Sigmoid colon (tissue), 7 donors: ENCODE results near the gene BLCAP. TPM values are rescaled to one million over a fixed set of nuclear protein-coding genes. Genes with fewer than 3 reads are reported as not detected.

Experiments
- DNase-seq: peaks from one replicate; pipeline ENCODE4 v3.0.0-alpha.2; 2019
- H3K27ac ChIP-seq, 4 donors: fragments of 200-600 bp; sonication (generic); one replicate each; pipeline ENCODE4 v1.5.1; 2016 to 2019; ENCODE audit warnings: mild to moderate bottlenecking in 1 of 4
- H3K27me3 ChIP-seq, 3 donors: fragments of 200-600 bp; sonication (generic); one replicate each; pipeline ENCODE4 v1.5.1; 2019; ENCODE audit warnings: mild to moderate bottlenecking in 1 of 3
- H3K36me3 ChIP-seq, 4 donors: fragments of 200-600 bp; sonication (generic); one replicate each; pipeline ENCODE4 v1.5.1; 2016 to 2019
- H3K4me1 ChIP-seq, 4 donors: fragments of 200-600 bp; sonication (generic); one replicate each; pipeline ENCODE4 v1.5.1; 2017 to 2019
- H3K4me3 ChIP-seq, 4 donors: fragments of 200-600 bp; sonication (generic); one replicate each; pipeline ENCODE4 v1.5.1; 2017 to 2019; ENCODE audit warnings: mild to moderate bottlenecking in 2 of 4, moderate library complexity in 1 of 4
- H3K9me3 ChIP-seq, 4 donors: fragments of 200-600 bp in 3 of 4; sonication (generic) in 3 of 4; one replicate each; pipeline versions ENCODE4 v1.5.1 to v1.6.1; 2013 to 2019
- EP300 ChIP-seq, 4 donors: sonication (generic); formaldehyde crosslinking; IDR thresholded peaks; one replicate each; pipeline ENCODE4 v1.6.1; 2017; ENCODE audit warnings: antibody characterized with exemption in 4 of 4
- POLR2A ChIP-seq, 2 donors: fragments of 450-650 bp; IDR thresholded peaks; one replicate each; pipeline ENCODE4 v1.6.1; 2016; ENCODE audit warnings: antibody characterized with exemption in 2 of 2, mild to moderate bottlenecking in 2 of 2, moderate library complexity in 2 of 2
- POLR2AphosphoS5 ChIP-seq, 4 donors: sonication (generic); formaldehyde crosslinking; IDR thresholded peaks; one replicate each; pipeline ENCODE4 v1.6.1; 2017; ENCODE audit warnings: antibody characterized with exemption in 4 of 4
- WGBS, 2 donors: extraction: QIAGEN DNeasy Blood & Tissue Kit; methylation state at CpG; one replicate each; pipeline ENCODE4 v1.1.7; 2013; 5-methylcytosine and 5-hydroxymethylcytosine counted together
- intact Hi-C: fragments of 100-400 bp; cut with DNase I; formaldehyde crosslinking; loops from one replicate; pipeline ENCODE4 v1.15.1; 2023
- polyA plus RNA-seq, 3 donors: library from polyadenylated mRNA; stranded (reverse); fragments of 200-250 nt; gene quantifications; one replicate each; pipeline ENCODE4 v1.2.3, GENCODE V29; 2013
- total RNA-seq, 4 donors: library from RNA; depleted of rRNA; stranded (reverse); fragments of >200 nt; gene quantifications; one replicate each; pipeline ENCODE4 v1.1.0, GENCODE V29; 2016
- TF ChIP-seq, protein P1 (sequence below), 4 experiments: fragments of 450-650 bp in 3 of 4; fragments of 200-600 bp in 1 of 4; IDR thresholded peaks; one replicate each; pipeline ENCODE4 v1.5.1; 2016 to 2019; ENCODE audit warnings: antibody characterized with exemption in 4 of 4, mild to moderate bottlenecking in 3 of 4, moderate library complexity in 2 of 4
- donor health status: healthy with polysubstance abuse.
- donor health status: Bipolar disorder and iron deficiency.
- donor health status: healthy.

BLCAP gene
- total and polyA plus RNA-seq, 7 donors: 40.2 to 68.7 (median 56.5) TPM

DNA sequence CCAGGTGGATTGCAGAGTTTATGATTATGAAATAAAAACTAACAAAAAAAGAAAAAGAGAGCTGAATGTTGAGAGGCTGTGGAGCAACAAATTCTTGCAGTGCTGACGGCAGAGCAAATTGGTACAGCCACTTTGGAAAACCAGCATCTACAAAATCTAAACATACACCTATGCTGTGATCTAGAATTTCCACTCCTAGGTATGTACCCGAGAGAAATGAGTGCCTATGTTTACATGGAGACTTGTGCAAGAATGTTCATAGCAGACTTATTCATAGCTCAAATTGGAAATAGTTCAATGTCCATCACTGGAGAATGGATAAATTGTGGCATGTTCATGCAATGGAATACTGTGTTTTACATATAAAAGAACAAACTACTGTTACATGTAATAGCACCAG, 3.0 kb upstream of the BLCAP start:
- Histone ChIP-seq H3K4me3 (no peak overlapping the region), H3K9me3 (no peaks in the 10 kb centered on the region), H3K27ac (no peak overlapping the region), H3K36me3 (no peaks in the 10 kb centered on the region), H3K4me1 (peaks cover 0 to 25% (median 20%) of the 10 kb centered on the region in 4 donors), H3K27me3 (no peaks in the 10 kb centered on the region)
- DNase-seq: no peak
- 71 to 80% methylated on average over 2 of the region's 2 CpGs for WGBS, 2 donors
- TF ChIP-seq POLR2A (IDR thresholded peaks at IDR 0.05): no peak
- no peak for TF ChIP-seq EP300 (IDR thresholded peaks at IDR 0.05)
- TF ChIP-seq, protein P1, sequence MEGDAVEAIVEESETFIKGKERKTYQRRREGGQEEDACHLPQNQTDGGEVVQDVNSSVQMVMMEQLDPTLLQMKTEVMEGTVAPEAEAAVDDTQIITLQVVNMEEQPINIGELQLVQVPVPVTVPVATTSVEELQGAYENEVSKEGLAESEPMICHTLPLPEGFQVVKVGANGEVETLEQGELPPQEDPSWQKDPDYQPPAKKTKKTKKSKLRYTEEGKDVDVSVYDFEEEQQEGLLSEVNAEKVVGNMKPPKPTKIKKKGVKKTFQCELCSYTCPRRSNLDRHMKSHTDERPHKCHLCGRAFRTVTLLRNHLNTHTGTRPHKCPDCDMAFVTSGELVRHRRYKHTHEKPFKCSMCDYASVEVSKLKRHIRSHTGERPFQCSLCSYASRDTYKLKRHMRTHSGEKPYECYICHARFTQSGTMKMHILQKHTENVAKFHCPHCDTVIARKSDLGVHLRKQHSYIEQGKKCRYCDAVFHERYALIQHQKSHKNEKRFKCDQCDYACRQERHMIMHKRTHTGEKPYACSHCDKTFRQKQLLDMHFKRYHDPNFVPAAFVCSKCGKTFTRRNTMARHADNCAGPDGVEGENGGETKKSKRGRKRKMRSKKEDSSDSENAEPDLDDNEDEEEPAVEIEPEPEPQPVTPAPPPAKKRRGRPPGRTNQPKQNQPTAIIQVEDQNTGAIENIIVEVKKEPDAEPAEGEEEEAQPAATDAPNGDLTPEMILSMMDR (IDR thresholded peaks at IDR 0.05): no peak
- no peak for TF ChIP-seq POLR2AphosphoS5 (IDR thresholded peaks at IDR 0.05)
- intact Hi-C loops: loop anchor here (5.0 kb wide), 1 partner anchor 328 kb away; no protein-coding TSS in a partner anchor

- no peak overlapping the region for H3K4me3 ChIP-seq
- H3K27ac ChIP-seq: no peak overlapping the region
- no peak for DNase-seq
- H3K36me3 ChIP-seq: no peaks in the 10 kb centered on the region
- WGBS, 2 donors: 91% methylated on average over 10 of the region's 10 CpGs
- H3K27me3 ChIP-seq: no peaks in the 10 kb centered on the region
- TF ChIP-seq POLR2AphosphoS5 (IDR thresholded peaks at IDR 0.05): no peak
- no peak for TF ChIP-seq POLR2A (IDR thresholded peaks at IDR 0.05)
- TF ChIP-seq EP300 (IDR thresholded peaks at IDR 0.05): no peak
- H3K4me1 ChIP-seq: peaks cover 0 to 31% (median 26%) of the 10 kb centered on the region in 4 donors
- H3K9me3 ChIP-seq: no peaks in the 10 kb centered on the region
- intact Hi-C loops: loop anchor here (2.0 to 5.0 kb wide), 4 partner anchors 123 to 328 kb away; no protein-coding TSS in a partner anchor
Measured at GRCh38 chr20:37529968-37530600, 2.4 kb upstream of the BLCAP start.

GRCh38 chr20:37529214-37529967, 1.7 kb upstream of the BLCAP start:
- Histone ChIP-seq H3K27me3 (no peaks in the 10 kb centered on the region), H3K4me3 (no peak overlapping the region), H3K27ac (no peak overlapping the region), H3K36me3 (no peaks in the 10 kb centered on the region), H3K9me3 (no peaks in the 10 kb centered on the region), H3K4me1 (peaks cover 0 to 35% (median 28%) of the 10 kb centered on the region in 4 donors)
- WGBS, 2 donors: 79 to 81% methylated on average over 8 of the region's 8 CpGs
- intact Hi-C loops: loop anchor here (2.0 to 5.0 kb wide), 3 partner anchors 123 to 255 kb away; no protein-coding TSS in a partner anchor
- TF ChIP-seq POLR2A (IDR thresholded peaks at IDR 0.05) (no peak), EP300 (IDR thresholded peaks at IDR 0.05) (no peak), POLR2AphosphoS5 (IDR thresholded peaks at IDR 0.05) (no peak)
- TF ChIP-seq, protein P1 (IDR thresholded peaks at IDR 0.05): no peak
- DNase-seq: no peak

- Histone ChIP-seq H3K27ac (peak overlapping the region; percentile 92 to 99 (median 97)), H3K4me1 (peaks cover 0 to 39% (median 33%) of the 10 kb centered on the region in 4 donors), H3K36me3 (no peaks in the 10 kb centered on the region), H3K4me3 (peak overlapping the region; percentile 95 to 99 (median 98)), H3K9me3 (no peaks in the 10 kb centered on the region), H3K27me3 (no peaks in the 10 kb centered on the region)
- no peak for DNase-seq
- 46 to 52% methylated on average over 10 of the region's 10 CpGs for WGBS, 2 donors
- TF ChIP-seq POLR2A (IDR thresholded peaks at IDR 0.05): no peak
- TF ChIP-seq, protein P1 (IDR thresholded peaks at IDR 0.05): no peak
- TF ChIP-seq EP300 (IDR thresholded peaks at IDR 0.05): no peak
- no peak for TF ChIP-seq POLR2AphosphoS5 (IDR thresholded peaks at IDR 0.05)
- intact Hi-C loops: loop anchor here (2.0 to 5.0 kb wide), 3 partner anchors 122 to 254 kb away; no protein-coding TSS in a partner anchor
Measured at GRCh38 chr20:37528446-37529213, 954 bp upstream of the BLCAP start.
